Jurkat, Clone E6-1 (cell line): ENCODE data around the gene EDA2R.

Source experiments
- DNase-seq: peaks from one replicate; pipeline ENCODE4 v3.0.0-alpha.2; 2011; ENCODE audit warnings: low read depth, low spot score
- H3K4me3 ChIP-seq: 2 replicates; pipeline ENCODE4 v1.5.1; 2011; ENCODE audit warnings: mild to moderate bottlenecking, low read length, control low read depth, moderate library complexity

EDA2R gene

GRCh38 chrX:66579219-66579618 lies 59.7 kb downstream of the EDA2R start:
- DNase-seq: no peak
- H3K4me3 ChIP-seq: no peak overlapping the region

GRCh38 chrX:66553973-66554372 lies 84.9 kb downstream of the EDA2R start:
- no peak for DNase-seq
- no peak overlapping the region for H3K4me3 ChIP-seq

- no peak for DNase-seq
- no peak overlapping the region for H3K4me3 ChIP-seq
Observed at GRCh38 chrX:66547847-66548369, 91.0 kb downstream of the EDA2R start.
